ENCODE data around the gene ZBTB7C.

ZBTB7C gene

GRCh38 chr18:48417985-48418384, 8.8 kb upstream of the ZBTB7C start:
- no peak for DNase-seq

GRCh38 chr18:48413342-48413741, 4.2 kb upstream of the ZBTB7C start:
- DNase-seq, result no peak

- no peak for DNase-seq
Measured at GRCh38 chr18:48412339-48412929, 3.3 kb upstream of the ZBTB7C start.

GRCh38 chr18:48410095-48410920, 1.1 kb upstream of the ZBTB7C start:
- DNase-seq, result peak; percentile 54

GRCh38 chr18:48409591-48410094, 460 bp upstream of the ZBTB7C start:
- DNase-seq, result no peak

- no peak for DNase-seq
Measured at GRCh38 chr18:48408111-48408726, 964 bp downstream of the ZBTB7C start.

GRCh38 chr18:48407358-48407757, 1.8 kb downstream of the ZBTB7C start:
- DNase-seq, result no peak

- DNase-seq, result no peak
Measured at GRCh38 chr18:48405978-48406377, 3.2 kb downstream of the ZBTB7C start.

GRCh38 chr18:48404716-48405507, 4.3 kb downstream of the ZBTB7C start:
- no peak for DNase-seq

- DNase-seq, result no peak
Measured at GRCh38 chr18:48402953-48403352, 6.2 kb downstream of the ZBTB7C start.

- DNase-seq, result no peak
Measured at GRCh38 chr18:48399303-48400075, 9.7 kb downstream of the ZBTB7C start.

- DNase-seq, result no peak
Measured at GRCh38 chr18:48398074-48398473, 11.1 kb downstream of the ZBTB7C start.

GRCh38 chr18:48397021-48397420, 12.2 kb downstream of the ZBTB7C start:
- DNase-seq, result no peak

GRCh38 chr18:48396561-48396960, 12.6 kb downstream of the ZBTB7C start:
- no peak for DNase-seq

GRCh38 chr18:48395646-48396045, 13.5 kb downstream of the ZBTB7C start:
- DNase-seq, result no peak

GRCh38 chr18:48394176-48394575, 15.0 kb downstream of the ZBTB7C start:
- no peak for DNase-seq

GRCh38 chr18:48393776-48394175, 15.4 kb downstream of the ZBTB7C start:
- no peak for DNase-seq

- DNase-seq, result no peak
Measured at GRCh38 chr18:48393170-48393569, 16.0 kb downstream of the ZBTB7C start.

- DNase-seq, result no peak
Measured at GRCh38 chr18:48392268-48392667, 16.9 kb downstream of the ZBTB7C start.

GRCh38 chr18:48391868-48392267, 17.3 kb downstream of the ZBTB7C start:
- no peak for DNase-seq

- DNase-seq, result no peak
Measured at GRCh38 chr18:48390641-48391040, 18.5 kb downstream of the ZBTB7C start.

GRCh38 chr18:48388478-48388877, 20.7 kb downstream of the ZBTB7C start:
- no peak for DNase-seq

Data from activated effector memory CD4-positive, alpha-beta T cell treated with Interleukin-2 at 50 U/mL for 16 hours (primary cell).